Fibroblast of skin of right quadriceps (primary cell): ENCODE data around the gene COMMD6.
A peak's percentile ranks its signal among the peaks of the same experiment; 100 is the strongest.

Source experiments
- DNase-seq: peaks from one replicate; pipeline ENCODE4 v3.0.0-alpha.2; 2013

The COMMD6 gene

DNA sequence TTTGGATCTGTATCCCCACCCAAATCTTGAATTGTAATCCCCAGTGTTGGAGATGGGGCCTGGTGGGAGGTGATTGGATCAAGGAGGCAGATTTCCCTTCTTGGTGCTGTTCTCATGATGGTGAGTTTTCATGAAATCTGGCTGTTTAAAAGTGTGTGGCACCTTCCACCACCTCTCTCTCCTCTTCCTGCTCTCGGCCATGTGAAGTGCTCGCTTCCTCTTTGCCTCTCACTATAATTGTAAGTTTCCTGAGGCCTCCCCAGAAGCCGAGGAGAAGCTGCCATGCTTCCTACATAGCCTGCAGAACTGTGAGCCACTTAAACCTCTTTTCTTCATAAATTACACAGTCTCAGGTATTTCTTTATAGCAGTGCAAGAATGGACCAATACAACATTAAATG is 15.7 kb downstream of the COMMD6 start:
- no peak for DNase-seq

DNA sequence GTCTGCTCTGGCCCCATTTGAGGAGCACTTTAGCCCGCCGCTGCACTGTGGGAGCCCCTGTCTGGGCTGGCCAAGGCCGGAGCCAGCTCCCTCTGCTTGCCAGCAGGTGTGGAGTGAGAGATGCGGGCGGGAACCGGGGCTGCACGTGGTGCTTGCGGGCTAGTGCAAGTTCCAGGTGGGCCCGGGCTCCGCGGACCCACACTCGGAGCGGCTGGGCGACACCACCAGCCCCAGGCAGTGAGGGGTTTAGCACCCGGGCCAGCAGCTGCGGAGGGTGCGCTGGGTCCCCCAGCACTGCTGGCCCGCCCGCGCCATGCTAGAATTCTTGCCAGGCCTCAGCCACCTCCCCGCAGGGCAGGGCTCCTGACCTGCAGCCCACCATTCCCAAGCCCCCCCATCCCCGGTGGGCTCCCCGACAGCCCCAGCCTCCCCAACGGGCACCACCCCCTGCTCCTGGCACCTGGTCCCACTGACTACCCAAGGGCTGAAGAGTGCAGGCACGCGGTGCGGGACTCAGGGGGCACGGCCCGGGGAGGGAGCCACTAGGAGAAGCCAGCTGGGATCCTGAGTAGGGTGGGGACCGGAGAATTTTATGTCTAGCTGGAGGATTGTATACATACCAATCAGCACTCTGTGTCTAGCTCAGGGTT is 19.1 kb downstream of the COMMD6 start:
- DNase-seq = no peak

DNA sequence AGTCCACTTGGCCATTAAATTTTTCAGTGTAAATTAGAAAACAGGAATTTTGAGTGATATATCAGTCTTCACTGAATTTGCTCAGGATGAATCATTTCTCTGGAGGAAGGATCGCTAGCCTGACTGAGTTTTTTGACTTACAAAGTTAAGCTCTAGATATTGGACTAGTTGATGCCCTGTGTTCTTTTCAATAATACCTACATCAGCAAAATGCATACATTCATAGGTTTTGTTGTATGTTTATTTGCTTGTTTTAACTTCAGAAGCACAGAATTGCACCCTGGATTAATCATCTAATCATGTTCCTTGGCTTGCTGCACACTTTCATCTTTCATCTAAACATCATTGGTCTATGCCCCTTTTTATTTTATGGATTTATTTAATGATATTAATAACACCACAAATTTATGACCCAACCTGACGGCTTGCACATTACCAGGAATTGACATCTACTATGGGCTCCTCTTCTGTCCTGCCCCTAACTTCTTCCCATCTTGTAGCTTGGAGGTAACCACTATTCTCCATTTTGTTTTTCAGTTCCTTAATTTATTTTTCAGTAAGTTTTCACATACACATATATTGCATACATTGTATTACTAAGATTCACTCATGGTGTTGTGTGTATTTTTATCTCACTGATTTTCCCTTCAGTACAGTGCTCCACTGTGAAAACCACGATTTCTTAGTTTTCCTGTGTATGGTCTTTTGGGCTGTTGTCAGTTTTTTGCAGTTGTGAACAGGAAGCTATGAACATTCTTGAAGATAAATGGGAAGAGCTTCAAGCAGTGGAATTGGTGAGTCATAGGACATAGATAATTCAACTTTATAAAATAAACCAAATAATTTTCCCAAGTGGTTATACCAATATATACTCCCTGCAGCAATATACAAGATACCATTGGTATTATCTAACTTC is 23.3 kb downstream of the COMMD6 start:
- peak; percentile 57 for DNase-seq

DNA sequence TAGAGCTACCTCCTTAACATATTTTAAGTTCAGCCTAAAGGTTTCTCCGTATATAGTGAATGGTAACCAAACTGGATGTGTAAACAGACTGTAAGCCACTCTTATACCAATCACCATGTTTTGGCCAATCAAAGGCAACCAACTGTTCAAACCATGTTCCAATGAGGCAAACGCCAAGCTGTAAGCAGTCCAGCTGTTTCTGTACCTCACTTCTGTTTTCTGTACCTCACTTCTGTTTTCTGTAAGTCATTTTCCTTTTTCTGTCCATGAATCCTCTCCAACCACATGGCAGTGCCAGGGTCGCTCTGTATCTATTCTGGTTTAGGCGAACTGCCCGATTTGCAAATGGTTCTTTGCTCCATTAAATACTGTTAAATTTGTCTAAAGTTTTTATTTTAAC is 24.4 kb downstream of the COMMD6 start:
- DNase-seq = no peak

DNA sequence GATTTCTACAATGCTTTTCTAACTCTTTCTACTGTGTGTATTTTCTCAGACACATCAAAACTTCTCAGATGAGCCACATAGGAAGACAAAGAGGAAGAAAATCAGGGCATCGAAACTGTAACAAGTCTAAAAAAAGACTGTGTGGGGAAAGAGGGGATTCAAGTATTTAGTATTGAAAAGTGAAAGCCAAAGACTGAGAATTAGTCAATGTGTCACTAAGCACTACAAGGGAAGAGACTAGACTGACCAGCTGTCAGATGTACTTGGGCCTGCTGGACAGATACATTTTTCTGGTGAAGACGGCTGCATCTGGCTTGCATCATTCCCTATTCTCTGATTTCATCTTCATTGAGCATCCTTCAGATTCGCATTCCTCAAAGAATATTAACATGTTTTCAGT is 25.4 kb downstream of the COMMD6 start:
- DNase-seq = no peak

DNA sequence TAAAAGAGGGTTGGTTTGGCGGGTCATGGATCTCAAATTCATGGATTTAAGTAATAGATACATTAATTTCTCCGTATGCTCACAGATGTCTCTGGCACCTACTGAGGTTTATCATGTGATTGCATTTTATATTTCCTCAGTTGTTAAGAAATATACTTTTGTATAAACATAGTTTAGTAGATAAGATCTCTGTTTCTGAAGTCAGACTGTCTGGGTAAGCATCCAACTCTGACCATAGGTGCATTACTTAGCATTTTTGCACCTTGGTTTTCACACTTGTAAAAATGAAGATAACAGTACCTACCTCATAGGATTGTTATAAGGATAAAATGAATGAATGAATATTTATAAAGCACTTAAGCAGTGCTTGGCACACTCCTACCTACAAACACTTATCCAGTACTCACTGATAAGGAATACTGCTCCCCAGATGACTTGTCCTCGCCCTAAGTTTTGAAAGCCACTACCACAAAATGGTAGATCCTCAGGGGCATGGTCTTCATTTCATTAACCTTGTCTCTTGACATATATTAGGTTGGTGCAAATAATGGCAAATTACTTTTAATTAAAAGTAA is 26.5 kb downstream of the COMMD6 start:
- DNase-seq = no peak

DNA sequence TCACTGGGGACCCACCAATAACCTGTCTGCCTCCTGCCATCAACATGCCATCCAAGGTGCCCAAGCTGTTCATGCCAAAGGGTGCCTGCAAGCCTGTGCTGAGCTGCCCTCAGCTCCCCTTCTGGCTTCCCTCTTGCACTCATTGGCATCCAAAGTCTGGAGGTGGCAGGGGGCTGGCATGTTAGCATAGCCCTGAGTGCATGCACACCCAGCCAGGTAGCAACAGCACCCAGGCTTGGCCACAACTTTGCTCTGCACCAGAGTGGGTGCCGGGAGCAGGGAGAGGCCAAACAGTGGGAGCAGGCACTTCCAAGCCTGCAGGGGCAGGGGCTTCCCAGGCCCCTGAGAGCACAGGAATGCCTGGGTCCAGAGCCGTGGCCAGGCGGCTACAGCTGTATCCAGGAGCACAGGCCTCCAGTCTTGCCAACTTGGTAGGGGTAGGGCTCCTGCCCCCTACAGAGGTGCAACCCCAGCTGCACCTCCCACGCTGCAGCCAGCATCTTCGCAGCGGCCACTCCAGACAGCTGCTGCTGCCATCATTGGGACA is 29.6 kb downstream of the COMMD6 start:
- DNase-seq = no peak

DNA sequence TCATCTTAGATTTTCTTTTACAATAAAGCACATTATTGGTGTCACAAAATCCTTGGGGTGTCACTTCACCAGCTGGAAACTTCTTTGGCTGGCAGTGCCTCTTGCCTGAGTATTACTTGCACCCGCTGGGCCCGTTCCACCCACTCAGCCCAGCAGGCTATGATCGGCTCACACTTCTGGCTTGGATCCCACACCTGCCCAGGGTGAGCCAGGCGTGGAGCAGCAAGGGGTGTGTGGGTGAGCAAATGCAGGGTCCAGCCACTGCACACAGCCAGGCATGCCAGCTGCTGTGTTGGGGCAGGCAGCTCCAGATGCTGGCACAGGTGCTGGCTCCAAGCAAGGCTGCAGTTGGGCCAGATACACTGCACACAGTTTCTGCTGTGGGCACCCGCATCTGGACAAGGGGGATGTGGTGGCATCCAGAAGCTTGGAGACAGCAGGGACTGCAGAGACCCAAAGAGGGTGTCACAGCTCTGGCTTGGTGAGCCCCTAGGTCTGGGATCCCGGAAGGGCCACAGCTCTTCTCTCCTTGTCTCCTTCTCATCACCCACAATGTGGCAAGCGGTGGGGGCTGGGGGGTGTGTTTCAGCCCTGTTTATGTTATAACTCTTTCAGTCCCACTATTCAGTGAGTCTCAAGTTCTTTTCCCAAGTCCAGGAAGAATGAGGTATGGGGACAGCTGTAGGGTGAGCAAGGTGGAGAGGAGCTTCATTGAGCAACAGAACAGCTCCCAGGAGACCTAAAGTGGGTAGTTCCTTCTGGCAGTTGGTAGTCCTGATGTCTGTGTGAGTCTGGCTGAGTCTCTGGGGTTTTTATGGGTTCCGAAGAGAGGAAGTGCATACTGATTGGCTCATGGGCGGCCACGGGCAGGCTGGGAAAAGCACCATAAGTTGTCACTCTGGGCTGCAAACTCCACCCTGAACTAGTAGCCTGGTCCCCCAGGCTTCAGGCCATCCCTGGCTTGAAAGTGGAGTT is 30.3 kb downstream of the COMMD6 start:
- DNase-seq = no peak

DNA sequence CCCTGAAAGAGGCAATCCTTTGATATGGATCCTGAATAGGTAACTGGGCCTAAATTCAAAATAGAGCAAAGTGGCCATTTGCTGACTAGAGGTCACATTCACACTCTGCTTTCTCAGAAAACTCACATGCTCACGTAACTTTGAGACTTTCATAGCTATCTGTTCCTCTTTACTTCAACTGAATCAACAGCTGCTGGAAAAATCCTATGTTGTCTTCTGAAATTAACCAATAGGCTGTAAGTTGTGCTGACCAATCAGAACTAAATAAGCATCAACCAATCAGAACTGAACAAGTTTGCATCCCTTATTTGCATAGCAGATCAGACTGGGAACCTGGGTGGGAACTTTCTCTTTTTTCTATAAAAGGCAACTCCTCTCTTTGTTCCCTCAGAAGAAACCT is 31.6 kb downstream of the COMMD6 start:
- no peak for DNase-seq

DNA sequence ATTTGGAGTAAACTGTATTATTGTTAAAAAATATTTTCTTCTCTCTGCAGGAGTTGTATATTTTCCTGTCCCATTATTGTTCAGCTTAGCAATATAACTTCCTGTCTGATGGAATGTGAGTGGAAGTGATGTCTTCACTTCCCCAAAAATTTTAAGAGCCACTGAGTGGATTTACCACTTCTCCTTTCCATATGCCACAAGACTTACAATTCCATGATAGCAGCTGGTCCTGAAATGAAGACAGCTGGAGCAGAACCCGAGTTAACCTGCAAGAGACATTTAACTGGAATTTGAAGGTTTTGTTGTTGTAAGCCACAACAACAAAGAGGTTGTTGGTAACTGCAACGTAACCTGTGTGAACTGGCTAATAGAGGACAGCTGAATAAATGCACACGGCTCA is 32.3 kb downstream of the COMMD6 start:
- DNase-seq = no peak

DNA sequence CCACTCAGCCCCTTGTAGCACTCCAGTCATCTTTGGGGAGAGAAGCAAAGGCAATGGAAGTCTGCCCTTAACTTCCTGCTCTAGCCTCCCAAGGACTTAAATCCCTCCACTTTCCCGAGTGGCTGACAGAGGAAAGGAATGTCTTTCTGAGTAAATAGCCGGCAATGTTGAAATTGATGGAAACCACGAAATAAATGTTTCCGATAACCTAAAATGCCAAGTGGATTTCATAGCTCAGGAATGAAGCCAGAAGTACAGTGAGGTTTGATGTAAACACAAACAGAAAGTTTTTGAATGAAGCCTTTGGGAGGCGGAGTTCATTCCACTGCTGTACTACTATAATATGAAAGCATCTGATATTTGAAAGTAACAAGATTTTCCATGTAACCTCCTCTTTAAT is 41.7 kb downstream of the COMMD6 start:
- DNase-seq = peak; percentile 85

DNA sequence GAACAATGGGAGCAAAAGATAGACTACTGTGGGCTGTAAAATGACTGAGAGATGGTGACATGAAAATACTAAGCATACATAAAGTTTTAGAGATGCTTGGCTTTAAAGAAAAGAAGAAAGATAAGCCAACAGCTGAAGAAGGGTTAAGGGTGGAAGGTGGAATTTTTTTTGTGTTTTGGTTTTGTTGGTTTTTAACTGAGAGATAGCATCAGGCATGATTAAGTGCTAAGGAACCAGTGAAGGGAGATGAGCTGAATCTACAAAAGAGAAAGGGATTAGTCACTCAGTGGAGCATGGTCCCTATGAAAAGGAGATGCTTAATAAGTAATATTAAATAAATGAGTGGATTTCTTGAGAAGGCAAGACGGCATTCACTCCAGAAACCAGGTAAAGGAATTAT is 43.1 kb downstream of the COMMD6 start:
- peak; percentile 28 for DNase-seq

DNA sequence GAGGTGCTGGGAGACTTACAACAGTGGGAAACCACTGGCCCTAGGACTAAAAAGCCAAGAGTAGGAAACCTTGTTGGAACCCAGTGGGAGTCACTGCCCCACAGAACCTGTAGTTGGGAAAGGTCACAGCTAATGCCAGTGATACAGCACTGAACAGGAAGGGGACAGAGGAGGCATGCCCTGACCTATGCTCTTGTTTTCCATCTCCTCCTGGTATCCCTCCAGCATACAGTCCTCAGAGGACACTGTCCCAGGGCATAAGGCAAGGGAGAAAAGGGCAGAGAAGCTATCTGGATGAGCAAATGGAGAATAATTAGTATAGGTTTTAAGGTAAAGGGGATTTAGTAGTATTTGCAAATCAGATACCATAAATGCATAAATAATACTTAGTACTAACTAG is 44.5 kb downstream of the COMMD6 start:
- DNase-seq = no peak

DNA sequence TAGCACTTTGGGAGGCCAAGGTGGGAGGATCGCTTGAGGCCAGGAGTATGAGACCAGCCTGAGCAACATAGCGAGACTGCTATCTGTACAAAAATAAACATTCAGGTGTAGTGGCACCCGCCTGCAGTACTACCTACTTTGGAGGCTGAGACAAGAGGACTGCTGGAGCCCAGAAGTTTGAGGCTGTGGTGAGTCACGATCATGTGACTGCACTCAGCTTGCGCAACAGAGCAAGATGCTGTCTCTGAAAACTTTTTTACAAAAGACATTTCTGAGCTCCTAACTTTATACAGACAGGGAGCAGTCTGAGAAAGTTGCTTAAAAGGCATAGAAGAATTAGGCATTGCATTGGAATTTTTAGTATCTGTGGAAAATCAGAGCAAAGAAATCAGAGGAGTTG is 45.3 kb downstream of the COMMD6 start:
- peak; percentile 64 for DNase-seq

DNA sequence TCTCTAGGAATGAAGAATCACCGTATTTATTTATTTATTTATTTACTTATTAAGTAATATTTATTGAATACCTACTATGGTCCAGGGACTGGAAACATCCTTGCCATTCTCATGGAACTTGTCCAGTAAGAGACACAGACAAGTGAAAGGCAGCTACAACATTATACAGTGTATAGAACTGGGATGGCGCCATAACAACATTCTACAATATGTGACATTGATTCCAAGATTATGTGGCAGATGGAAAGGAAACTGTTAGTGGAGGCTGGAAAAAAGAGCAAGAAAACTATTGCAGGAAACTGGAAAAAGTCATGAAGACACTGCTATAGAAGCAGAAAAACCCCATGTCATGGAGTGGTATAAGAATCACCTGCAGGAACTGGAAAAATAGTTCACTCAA is 46.3 kb downstream of the COMMD6 start:
- no peak for DNase-seq

DNA sequence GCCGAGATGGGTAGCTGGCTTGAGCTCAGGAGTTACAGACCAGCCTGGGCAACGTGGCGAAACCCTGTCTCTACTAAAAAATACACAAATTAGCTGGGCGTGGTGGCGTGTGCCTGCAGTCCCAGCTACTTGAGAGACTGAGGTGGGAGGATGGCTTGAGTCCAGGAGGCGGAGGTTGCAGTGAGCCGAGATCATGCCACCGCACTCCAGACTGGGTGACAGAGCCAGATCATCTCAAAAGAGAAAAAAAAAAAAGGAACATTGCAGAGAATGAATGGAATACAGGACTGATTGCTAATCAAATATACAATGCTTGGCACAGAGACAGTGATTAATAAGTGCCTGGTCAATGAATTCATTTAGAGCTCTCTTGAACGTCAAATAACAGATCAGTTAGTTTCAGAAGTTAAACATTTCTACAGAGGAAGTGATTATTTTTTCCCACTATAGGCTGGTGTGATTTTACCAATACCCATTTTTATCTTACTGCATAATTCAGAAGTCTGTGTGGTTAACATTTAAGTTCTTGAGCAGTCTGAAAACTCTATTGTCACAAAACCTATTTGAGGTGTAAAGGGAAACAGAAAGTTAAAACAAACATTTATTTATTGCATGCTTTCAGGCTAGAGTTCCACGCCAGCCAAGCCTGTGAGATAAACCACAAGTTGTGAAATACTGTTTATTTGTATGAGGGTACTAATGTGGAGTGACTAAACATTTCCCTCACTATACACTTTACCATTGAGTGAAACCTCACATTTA is 48.0 kb downstream of the COMMD6 start:
- peak; percentile 57 for DNase-seq

DNA sequence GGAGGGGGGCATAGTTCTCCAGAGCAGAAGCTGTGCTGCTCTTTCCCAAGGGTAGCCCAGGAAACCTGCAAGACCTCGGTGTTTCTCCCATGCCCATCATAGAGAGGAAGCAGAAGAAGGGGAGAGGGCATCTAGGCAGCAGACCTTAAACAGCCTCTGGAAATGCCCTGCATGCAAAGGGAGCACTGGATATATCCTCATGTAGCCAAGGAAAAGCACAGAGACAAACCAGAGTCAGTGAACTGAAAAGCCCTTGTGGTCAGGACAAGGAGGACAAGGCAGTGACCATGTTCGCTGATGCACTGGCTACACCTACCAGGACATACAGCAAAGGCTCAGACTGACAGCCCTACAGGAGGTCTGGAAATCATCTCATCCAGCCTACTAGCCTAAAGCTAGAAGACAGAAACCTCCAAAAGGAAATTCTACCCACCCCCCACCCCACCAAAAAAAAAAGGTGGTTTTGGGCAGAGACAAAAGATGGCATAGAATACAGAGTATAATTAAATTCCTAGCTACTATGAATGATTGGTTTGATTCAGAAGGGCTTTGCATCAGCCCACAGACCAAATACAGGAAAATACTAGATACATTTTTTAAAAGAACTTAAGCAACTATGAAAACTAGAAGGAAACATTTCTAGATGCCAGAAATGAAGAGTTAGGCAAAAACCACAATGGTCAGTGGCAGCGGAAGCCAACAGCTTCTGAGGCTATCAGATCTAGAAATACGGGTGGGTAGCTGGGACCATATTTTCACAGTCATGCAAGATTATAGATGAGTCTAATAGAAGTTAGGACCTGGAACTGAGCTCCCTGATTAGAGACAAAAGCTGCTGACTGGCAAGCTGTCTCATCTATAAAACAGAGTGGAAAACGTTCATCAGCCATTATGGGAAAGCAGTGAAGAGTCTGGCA is 51.2 kb downstream of the COMMD6 start:
- no peak for DNase-seq

DNA sequence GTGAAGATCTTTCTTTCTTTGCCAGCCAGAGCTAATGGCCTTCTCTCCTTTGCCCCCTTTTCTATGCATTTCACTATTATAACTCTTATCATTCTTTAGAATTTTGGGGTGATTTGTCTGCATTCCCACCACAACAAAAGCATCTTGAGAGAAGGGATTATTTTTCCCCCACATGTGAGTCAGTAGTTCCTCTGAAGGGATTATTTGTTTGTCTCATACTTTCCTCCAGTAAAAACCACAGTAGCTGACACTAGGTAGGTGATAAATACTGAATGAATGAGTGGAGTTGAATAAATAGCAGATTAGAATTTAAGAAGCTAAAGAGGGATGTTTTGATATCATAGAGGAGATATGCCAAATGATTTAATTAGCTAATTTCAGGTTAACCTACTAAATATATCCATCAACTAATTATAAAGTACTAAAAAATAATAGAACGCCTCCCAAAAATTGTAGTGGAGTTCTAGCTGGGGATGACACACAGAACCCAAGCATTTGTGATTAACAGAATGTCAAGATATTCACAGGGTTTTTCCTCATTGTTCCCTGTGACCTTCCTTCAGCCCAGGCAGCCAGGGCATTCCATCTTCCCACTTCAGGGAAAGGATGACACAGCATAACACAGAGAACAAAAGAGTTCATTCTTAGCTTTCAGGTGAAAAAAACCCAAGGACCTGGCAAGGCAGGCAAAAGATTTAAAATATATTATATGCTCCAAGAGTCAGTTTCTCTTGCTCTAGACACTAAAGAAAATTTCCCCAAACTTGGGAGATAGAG is 52.2 kb downstream of the COMMD6 start:
- peak; percentile 67 for DNase-seq

DNA sequence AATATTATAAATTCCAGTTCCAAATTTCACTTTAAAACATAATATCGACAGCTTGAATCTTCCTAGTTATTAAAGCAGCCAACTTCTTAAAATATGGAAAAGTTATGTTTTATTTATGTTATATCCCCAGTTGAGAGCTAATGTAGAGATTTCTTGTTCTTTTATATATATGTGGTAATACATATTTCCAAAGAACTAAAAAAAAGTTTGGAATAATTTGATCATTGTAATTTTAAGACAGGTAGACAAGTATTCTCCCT is 54.9 kb downstream of the COMMD6 start:
- no peak for DNase-seq
